ENCODE data around the gene RFC4. TPM values are rescaled to one million over a fixed set of nuclear protein-coding genes. Genes with fewer than 3 reads are reported as not detected.

RFC4 gene
- total and polyA plus RNA-seq, 2 donors from 2014 or later, result 8.9 to 11.1 TPM

- TF ChIP-seq CTCF (IDR thresholded peaks at IDR 0.05; ENCODE audit: borderline replicate concordance, extremely low read depth, insufficient read depth), result no peak
- DNase-seq (no peak), FAIRE-seq (no peak)
- Histone ChIP-seq H3K4me1 (ENCODE audit: control insufficient read depth in 2 of 3, insufficient read depth in 2 of 3, low read depth in 1 of 3, low read length in 3 of 3) (peaks cover 11 to 31% (median 24%) of the 10 kb centered on the region in 3 donors), H3K27ac (ENCODE audit: low read depth in 2 of 2, low read length in 2 of 2) (no peak overlapping the region), H3K9ac (ENCODE audit: low read length in 3 of 3) (no peak overlapping the region), H3K27me3 (ENCODE audit: control insufficient read depth, insufficient read depth, low read length) (no peaks in the 10 kb centered on the region), H3K36me3 (ENCODE audit: control insufficient read depth in 2 of 3, insufficient read depth in 3 of 3, low read length in 3 of 3) (peaks cover 44 to 49% (median 49%) of the 10 kb centered on the region in 3 donors), H3K9me3 (ENCODE audit: control insufficient read depth in 2 of 3, insufficient read depth in 1 of 3, low read length in 3 of 3) (no peaks in the 10 kb centered on the region), H3K4me3 (ENCODE audit: low read length in 3 of 3) (no peak overlapping the region)
- intact Hi-C loops (cut with DNase I), result no loop called here
These were observed 17.6 kb downstream of the RFC4 start for GRCh38 chr3:186788482-186789370.

DNA sequence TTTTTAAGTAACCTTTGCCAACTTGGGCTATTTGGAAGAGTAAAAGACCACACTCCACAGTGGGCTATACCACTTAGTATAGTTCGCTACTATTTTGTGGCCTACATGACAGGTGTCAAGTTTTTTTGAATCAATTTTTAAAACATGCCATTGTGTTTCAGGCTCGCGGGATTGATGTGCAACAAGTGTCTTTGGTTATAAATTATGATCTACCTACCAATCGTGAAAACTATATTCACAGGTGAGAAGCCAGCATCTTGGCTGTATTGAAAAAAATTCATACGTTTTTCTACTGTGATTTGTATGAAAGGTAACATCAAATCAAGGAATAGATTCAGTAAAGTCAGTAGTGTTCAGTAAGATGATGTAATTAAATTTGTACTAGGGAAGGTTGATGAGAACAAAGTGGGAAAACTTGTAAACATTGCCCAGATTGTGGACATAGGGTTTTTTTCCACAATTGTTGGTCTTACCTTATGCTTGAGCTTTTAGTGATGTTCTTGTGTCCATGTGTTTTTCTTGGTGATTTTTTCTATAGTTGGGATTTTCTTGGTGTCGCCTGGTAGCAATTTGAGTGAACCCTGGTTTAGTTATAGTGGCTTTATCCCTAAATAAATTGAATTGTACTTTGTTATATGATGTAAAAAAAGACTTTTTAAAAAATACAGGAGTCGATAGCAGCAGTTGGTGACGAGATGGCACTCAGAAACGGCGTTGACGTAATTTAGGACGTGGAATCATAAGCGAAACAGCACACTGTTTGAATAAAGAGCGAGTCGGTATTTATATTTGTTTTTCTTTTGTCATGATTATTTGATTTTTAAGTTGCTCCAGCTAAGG is 18.4 kb downstream of the RFC4 start:
- DNase-seq (no peak), FAIRE-seq (no peak)
- Histone ChIP-seq H3K27me3 (ENCODE audit: control insufficient read depth, insufficient read depth, low read length) (no peaks in the 10 kb centered on the region), H3K36me3 (ENCODE audit: control insufficient read depth in 2 of 3, insufficient read depth in 3 of 3, low read length in 3 of 3) (peaks cover 44 to 49% (median 49%) of the 10 kb centered on the region in 3 donors), H3K9ac (ENCODE audit: low read length in 3 of 3) (no peak overlapping the region), H3K4me3 (ENCODE audit: low read length in 3 of 3) (peak overlapping the region in 1 of 3 donors; percentile 4), H3K9me3 (ENCODE audit: control insufficient read depth in 2 of 3, insufficient read depth in 1 of 3, low read length in 3 of 3) (no peaks in the 10 kb centered on the region), H3K4me1 (ENCODE audit: control insufficient read depth in 2 of 3, insufficient read depth in 2 of 3, low read depth in 1 of 3, low read length in 3 of 3) (peaks cover 11 to 31% (median 24%) of the 10 kb centered on the region in 3 donors), H3K27ac (ENCODE audit: low read depth in 2 of 2, low read length in 2 of 2) (no peak overlapping the region)
- intact Hi-C loops (cut with DNase I), result no loop called here
- no peak for TF ChIP-seq CTCF (IDR thresholded peaks at IDR 0.05; ENCODE audit: borderline replicate concordance, extremely low read depth, insufficient read depth)

DNA sequence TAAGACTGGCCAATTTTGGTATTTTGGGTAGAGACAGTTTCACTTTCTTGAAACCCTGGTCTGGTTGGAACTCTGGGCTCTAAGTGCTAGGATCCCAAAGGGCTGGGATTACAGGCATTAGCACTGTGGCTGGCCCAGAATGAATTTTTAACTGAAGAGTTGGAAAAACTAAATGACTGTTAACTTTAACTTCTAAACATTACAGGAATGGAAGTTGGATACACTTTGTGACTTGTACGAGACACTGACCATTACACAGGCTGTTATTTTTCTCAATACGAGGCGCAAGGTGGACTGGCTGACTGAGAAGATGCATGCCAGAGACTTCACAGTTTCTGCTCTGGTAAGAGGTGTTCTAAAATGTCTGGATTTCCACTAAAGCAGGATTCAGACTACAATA is 19.4 kb downstream of the RFC4 start:
- TF ChIP-seq CTCF (IDR thresholded peaks at IDR 0.05; ENCODE audit: borderline replicate concordance, extremely low read depth, insufficient read depth), result no peak
- DNase-seq, result no peak
- intact Hi-C loops (cut with DNase I), result no loop called here
- peak overlapping the region in 1 of 3 donors; percentile 20 for H3K9ac ChIP-seq (ENCODE audit: low read length in 3 of 3)
- no peak for FAIRE-seq
- H3K27ac ChIP-seq (ENCODE audit: low read depth in 2 of 2, low read length in 2 of 2), result no peak overlapping the region
- no peaks in the 10 kb centered on the region for H3K9me3 ChIP-seq (ENCODE audit: control insufficient read depth in 2 of 3, insufficient read depth in 1 of 3, low read length in 3 of 3)
- H3K36me3 ChIP-seq (ENCODE audit: control insufficient read depth in 2 of 3, insufficient read depth in 3 of 3, low read length in 3 of 3), result peaks cover 44 to 49% (median 49%) of the 10 kb centered on the region in 3 donors
- H3K4me1 ChIP-seq (ENCODE audit: control insufficient read depth in 2 of 3, insufficient read depth in 2 of 3, low read depth in 1 of 3, low read length in 3 of 3), result peaks cover 11 to 31% (median 24%) of the 10 kb centered on the region in 3 donors
- no peaks in the 10 kb centered on the region for H3K27me3 ChIP-seq (ENCODE audit: control insufficient read depth, insufficient read depth, low read length)
- H3K4me3 ChIP-seq (ENCODE audit: low read length in 3 of 3), result peak overlapping the region in 1 of 3 donors; percentile 99

Data from kidney (tissue), 14 donors.